SK-N-SH (cell line): ENCODE results near the gene POLD3.

Experiments
- CTCF ChIP-seq: fragments of 200-600 bp; sonication (generic); IDR thresholded peaks from 2 replicates; pipeline ENCODE4 v1.6.1; 2017; ENCODE audit warnings: antibody characterized with exemption, mild to moderate bottlenecking, moderate library complexity
- EZH2phosphoT487 ChIP-seq: fragments of 200-600 bp; sonication (generic); IDR thresholded peaks from 2 replicates; pipeline ENCODE4 v1.6.1; 2017; ENCODE audit warnings: low read depth, mixed run types, mild to moderate bottlenecking, antibody characterized with exemption, moderate library complexity, borderline replicate concordance
- FOSL2 ChIP-seq: IDR thresholded peaks from 2 replicates; pipeline ENCODE4 v1.4.0; 2012; ENCODE audit warnings: low read depth, mild to moderate bottlenecking, moderate library complexity, borderline replicate concordance
- MAX ChIP-seq: IDR thresholded peaks from 2 replicates; pipeline ENCODE4 v1.4.0; 2012; ENCODE audit warnings: low read depth
- RAD21 ChIP-seq: IDR thresholded peaks from 2 replicates; pipeline ENCODE4 v1.6.1; 2012; ENCODE audit warnings: mild to moderate bottlenecking, low read length
- SIN3A ChIP-seq: IDR thresholded peaks from 2 replicates; pipeline ENCODE4 v1.6.1; 2012; ENCODE audit warnings: low read depth, mild to moderate bottlenecking, low read length, moderate library complexity, borderline replicate concordance
- TAF1 ChIP-seq: IDR thresholded peaks from 2 replicates; pipeline ENCODE4 v1.6.1; 2012; ENCODE audit warnings: low read depth, mild to moderate bottlenecking, low read length, moderate library complexity, borderline replicate concordance
- TEAD4 ChIP-seq: IDR thresholded peaks from 2 replicates; pipeline ENCODE4 v1.4.0; 2012; ENCODE audit warnings: mild to moderate bottlenecking, borderline replicate concordance; ENCODE audit not compliant: insufficient read depth
- USF2 ChIP-seq: fragments of 150-350 bp; IDR thresholded peaks from 2 replicates; pipeline ENCODE4 v1.6.1; 2017; ENCODE audit warnings: antibody characterized with exemption, low read length, low read depth, borderline replicate concordance

GRCh38 chr11:74559110-74559933 lies 33.1 kb upstream of the POLD3 start:
- TF ChIP-seq EZH2phosphoT487 (no peak), RAD21 (no peak), MAX (no peak), SIN3A (no peak), FOSL2 (no peak), TEAD4 (no peak), CTCF (no peak), TAF1 (no peak), USF2 (no peak)
